ENCODE measurements around the gene ZP2.

DNA sequence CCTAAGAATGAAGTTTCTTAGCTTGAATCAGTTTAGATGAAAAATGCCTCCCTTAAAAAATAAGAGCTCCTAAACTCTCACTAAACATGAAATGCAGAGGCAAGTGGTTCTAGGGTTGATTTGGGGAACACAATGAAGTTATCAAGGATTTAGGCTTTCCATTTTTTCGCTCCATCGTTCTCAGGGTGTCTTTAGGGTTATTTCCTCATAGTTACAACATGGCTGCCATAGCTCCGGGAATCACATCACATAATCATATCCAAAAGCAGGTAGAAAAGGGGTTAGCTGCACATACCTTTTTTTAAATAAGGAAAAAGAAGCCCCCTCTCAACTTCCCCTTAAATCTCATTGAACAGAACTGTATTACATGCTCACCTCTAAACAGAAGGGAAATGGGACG lies 21.4 kb downstream of the ZP2 start:
- TF ChIP-seq, protein P1, sequence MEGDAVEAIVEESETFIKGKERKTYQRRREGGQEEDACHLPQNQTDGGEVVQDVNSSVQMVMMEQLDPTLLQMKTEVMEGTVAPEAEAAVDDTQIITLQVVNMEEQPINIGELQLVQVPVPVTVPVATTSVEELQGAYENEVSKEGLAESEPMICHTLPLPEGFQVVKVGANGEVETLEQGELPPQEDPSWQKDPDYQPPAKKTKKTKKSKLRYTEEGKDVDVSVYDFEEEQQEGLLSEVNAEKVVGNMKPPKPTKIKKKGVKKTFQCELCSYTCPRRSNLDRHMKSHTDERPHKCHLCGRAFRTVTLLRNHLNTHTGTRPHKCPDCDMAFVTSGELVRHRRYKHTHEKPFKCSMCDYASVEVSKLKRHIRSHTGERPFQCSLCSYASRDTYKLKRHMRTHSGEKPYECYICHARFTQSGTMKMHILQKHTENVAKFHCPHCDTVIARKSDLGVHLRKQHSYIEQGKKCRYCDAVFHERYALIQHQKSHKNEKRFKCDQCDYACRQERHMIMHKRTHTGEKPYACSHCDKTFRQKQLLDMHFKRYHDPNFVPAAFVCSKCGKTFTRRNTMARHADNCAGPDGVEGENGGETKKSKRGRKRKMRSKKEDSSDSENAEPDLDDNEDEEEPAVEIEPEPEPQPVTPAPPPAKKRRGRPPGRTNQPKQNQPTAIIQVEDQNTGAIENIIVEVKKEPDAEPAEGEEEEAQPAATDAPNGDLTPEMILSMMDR (IDR thresholded peaks at IDR 0.05): no peak
- TF ChIP-seq POLR2AphosphoS5 (IDR thresholded peaks at IDR 0.05) (no peak), POLR2A (IDR thresholded peaks at IDR 0.05) (no peak)
